Bronchial epithelial cell (primary cell): Measurements from ENCODE around the gene OR2T2. TPM values are rescaled to one million over a fixed set of nuclear protein-coding genes. Genes with fewer than 3 reads are reported as not detected.
"Not testable (repeated sequence)": the region's sequence is repeated elsewhere in the genome, so short reads cannot be mapped to it uniquely, and the experiment has no call there.

Experiments used
- DNase-seq: peaks from one replicate; pipeline ENCODE4 v3.0.0-alpha.2; 2010; ENCODE audit warnings: low read depth
- FAIRE-seq: peaks from 2 replicates; lab custom pipeline; 2011; peaks lifted over from hg19 to GRCh38; lab: Jason Lieb, UNC
- H3K27me3 ChIP-seq: 2 replicates; pipeline ENCODE4 v1.5.1; 2011; ENCODE audit warnings: low read length; ENCODE audit not compliant: control insufficient read depth, insufficient read depth
- H3K36me3 ChIP-seq: 2 replicates; pipeline ENCODE4 v1.5.1; 2011; ENCODE audit warnings: low read length; ENCODE audit not compliant: control insufficient read depth, insufficient read depth
- H3K4me3 ChIP-seq: 2 replicates; pipeline ENCODE4 v1.5.1; 2011; ENCODE audit warnings: mild to moderate bottlenecking, low read depth, low read length, control low read depth
- total RNA-seq: library from RNA; depleted of rRNA; stranded (reverse); fragments of >200 nt; gene quantifications from 2 replicates; pipeline ENCODE4 v1.2.1, GENCODE V29; 2014

Gene OR2T2
- total RNA-seq, 1 donor from 2014 or later: not detected

- not testable (repeated sequence) for H3K4me3 ChIP-seq, H3K36me3 ChIP-seq, FAIRE-seq, H3K27me3 ChIP-seq, DNase-seq
These were observed 55.0 kb downstream of the OR2T2 start for GRCh38 chr1:248500305-248501035.

Other genes starting within 250 kb of the OR2T2 start
- under 0.01 TPM in 1 of 2 replicates, not detected in the other for gene OR2M3, start 248.4 kb upstream of the OR2T2 start, total RNA-seq
- gene OR2M4, start 214.2 kb upstream of the OR2T2 start, total RNA-seq: not detected in 2 replicates
- gene OR2T33, start 167.7 kb upstream of the OR2T2 start, total RNA-seq: not detected in 2 replicates
- not detected in 2 replicates for gene OR2T12, start 142.2 kb upstream of the OR2T2 start, total RNA-seq
- not detected in 2 replicates for gene OR2M7, start 121.1 kb upstream of the OR2T2 start, total RNA-seq
- not detected in 2 replicates for gene OR14C36, start 96.9 kb upstream of the OR2T2 start, total RNA-seq
- gene OR2T4, start 84.0 kb upstream of the OR2T2 start, total RNA-seq: not detected in 2 replicates
- not detected in 2 replicates for gene OR2T6, start 69.9 kb upstream of the OR2T2 start, total RNA-seq
- not detected in 2 replicates for gene OR2T1, start 42.6 kb upstream of the OR2T2 start, total RNA-seq
- not detected in 2 replicates for gene OR2T3, start 27.7 kb downstream of the OR2T2 start, total RNA-seq
- not detected in 2 replicates for gene OR2T5, start 43.0 kb downstream of the OR2T2 start, total RNA-seq
- not detected in 2 replicates for gene OR2G6, start 62.4 kb downstream of the OR2T2 start, total RNA-seq
- gene OR2T29, start 117.1 kb downstream of the OR2T2 start, total RNA-seq: not detected in 2 replicates
- gene OR2T34, start 129.1 kb downstream of the OR2T2 start, total RNA-seq: not detected in 2 replicates
- 0.13 TPM in 1 of 2 replicates, not detected in the other for gene OR2T10, start 152.1 kb downstream of the OR2T2 start, total RNA-seq
- gene OR2T11, start 189.5 kb downstream of the OR2T2 start, total RNA-seq: not detected in 2 replicates
- not detected in 2 replicates for gene OR2T35, start 199.6 kb downstream of the OR2T2 start, total RNA-seq
- gene OR2T27, start 209.9 kb downstream of the OR2T2 start, total RNA-seq: not detected in 2 replicates